IMR-90 (cell line): ENCODE measurements around the gene GNG8. TPM values are rescaled to one million over a fixed set of nuclear protein-coding genes. Genes with fewer than 3 reads are reported as not detected.

Source experiments
- ATAC-seq: fragments of 200-7000 bp; cut with Tn5 transposase; 2 replicates; pipeline ENCODE4 v1.9.1; 2020; ENCODE audit warnings: low read depth, mild to moderate bottlenecking, moderate library complexity
- BruUV-seq: library from RNA; stranded (reverse); fragments of 400-500 nt; replicated peaks from 2 replicates; lab custom pipeline; 2021; lab: Mats Ljungman, UMichigan
- CTCF ChIA-PET: fragments of 300-600 bp; formaldehyde crosslinking; extraction: SDS; loops from one replicate; lab custom pipeline; 2021; ENCODE audit warnings: antibody characterized with exemption; lab: Yijun Ruan, JAX
- POLR2A ChIA-PET: fragments of 300-600 bp; sonication (Branson Sonifier 250); formaldehyde crosslinking; loops from one replicate; lab custom pipeline; 2022; ENCODE audit warnings: antibody characterized with exemption; ENCODE audit not compliant: unreplicated experiment; lab: Charles Lee
- DNase-seq: peaks from one replicate; pipeline ENCODE4 v3.0.0; 2013
- H2AFZ ChIP-seq: replicated peaks from 2 replicates; pipeline ENCODE3; 2013; ENCODE audit warnings: low read length, mild to moderate bottlenecking; ENCODE audit not compliant: poor library complexity
- H2AK5ac ChIP-seq: 2 replicates; pipeline ENCODE4 v1.6.1; 2013; ENCODE audit warnings: low read depth, low read length, inconsistent platforms
- H2AK9ac ChIP-seq: replicated peaks from 2 replicates; pipeline ENCODE3; 2013; ENCODE audit warnings: mild to moderate bottlenecking, low read depth, low read length, moderate library complexity; ENCODE audit not compliant: poor library complexity
- H2BK120ac ChIP-seq: 2 replicates; pipeline ENCODE4 v1.6.1; 2013; ENCODE audit warnings: low read depth, low read length, inconsistent platforms
- H2BK15ac ChIP-seq: 3 replicates; pipeline ENCODE4 v1.6.1; 2013; ENCODE audit warnings: low read depth, low read length, inconsistent platforms
- H2BK20ac ChIP-seq: 2 replicates; pipeline ENCODE4 v1.6.1; 2013; ENCODE audit warnings: low read depth, mild to moderate bottlenecking, inconsistent platforms, low read length, moderate library complexity
- H2BK5ac ChIP-seq: 2 replicates; pipeline ENCODE4 v1.6.1; 2013; ENCODE audit warnings: mild to moderate bottlenecking, low read depth, low read length, inconsistent platforms; ENCODE audit not compliant: poor library complexity, severe bottlenecking
- H3K14ac ChIP-seq: replicated peaks from 2 replicates; pipeline ENCODE4 v1.6.1; 2013; ENCODE audit warnings: low read depth, low read length, inconsistent platforms
- H3K18ac ChIP-seq: 2 replicates; pipeline ENCODE4 v1.6.1; 2013; ENCODE audit warnings: low read depth, low read length, control low read depth
- H3K23ac ChIP-seq: 2 replicates; pipeline ENCODE4 v1.6.1; 2013; ENCODE audit warnings: low read depth, low read length, inconsistent platforms
- H3K27ac ChIP-seq: 2 replicates; pipeline ENCODE4 v1.5.1; 2013; ENCODE audit warnings: mild to moderate bottlenecking, control low read depth, low read length; ENCODE audit not compliant: insufficient read depth
- H3K27me3 ChIP-seq: 2 replicates; pipeline ENCODE4 v1.6.1; 2013; ENCODE audit warnings: low read length; ENCODE audit not compliant: control insufficient read depth, insufficient read depth
- H3K36me3 ChIP-seq: 2 replicates; pipeline ENCODE4 v1.6.1; 2013; ENCODE audit warnings: low read length, mixed read lengths; ENCODE audit not compliant: control insufficient read depth, insufficient read depth
- H3K4ac ChIP-seq: 2 replicates; pipeline ENCODE4 v1.6.1; 2013; ENCODE audit warnings: low read depth, low read length, inconsistent platforms
- H3K4me1 ChIP-seq: 2 replicates; pipeline ENCODE4 v1.6.1; 2013; ENCODE audit warnings: low read length, mixed read lengths; ENCODE audit not compliant: control insufficient read depth, insufficient read depth
- H3K4me2 ChIP-seq: 2 replicates; pipeline ENCODE4 v1.6.1; 2013; ENCODE audit warnings: low read depth, mild to moderate bottlenecking, control low read depth, low read length, moderate library complexity
- H3K4me3 ChIP-seq: 2 replicates; pipeline ENCODE4 v1.5.1; 2013; ENCODE audit warnings: low read depth, mild to moderate bottlenecking, control low read depth, low read length, moderate library complexity; ENCODE audit not compliant: insufficient read depth
- H3K56ac ChIP-seq: 2 replicates; pipeline ENCODE4 v1.6.1; 2013; ENCODE audit warnings: low read length, inconsistent platforms; ENCODE audit not compliant: insufficient read depth; ENCODE audit errors: extremely low read depth
- H3K79me1 ChIP-seq, 2 experiments: 2 replicates each; pipeline ENCODE4 v1.6.1; 2013; ENCODE audit warnings: low read length in 2 of 2, inconsistent platforms in 1 of 2, low read depth in 1 of 2
- H3K9ac ChIP-seq: 2 replicates; pipeline ENCODE4 v1.6.1; 2013; ENCODE audit warnings: low read depth, low read length, control low read depth
- H3K9me1 ChIP-seq: 2 replicates; pipeline ENCODE4 v1.6.1; 2013; ENCODE audit warnings: low read length, inconsistent platforms; ENCODE audit not compliant: insufficient read depth
- H3K9me3 ChIP-seq: 2 replicates; pipeline ENCODE4 v1.6.1; 2013; ENCODE audit warnings: low read length; ENCODE audit not compliant: control insufficient read depth, insufficient read depth
- H4K20me1 ChIP-seq: 2 replicates; pipeline ENCODE4 v1.6.1; 2013; ENCODE audit warnings: low read length, inconsistent platforms; ENCODE audit not compliant: insufficient read depth
- H4K5ac ChIP-seq: 2 replicates; pipeline ENCODE4 v1.6.1; 2013; ENCODE audit warnings: mild to moderate bottlenecking, low read depth, low read length, control low read depth
- H4K8ac ChIP-seq, 2 experiments: 2 replicates each; pipeline ENCODE4 v1.6.1; 2013; ENCODE audit warnings: low read depth in 2 of 2, low read length in 2 of 2, control low read depth in 1 of 2, inconsistent platforms in 1 of 2
- H4K91ac ChIP-seq: 2 replicates; pipeline ENCODE4 v1.6.1; 2013; ENCODE audit warnings: low read depth, low read length, inconsistent platforms; ENCODE audit not compliant: insufficient read depth
- CHD1 ChIP-seq: IDR thresholded peaks from 2 replicates; pipeline ENCODE4 v1.6.1; 2012; ENCODE audit warnings: low read depth, low read length, improper control_type of control experiment
- FOS ChIP-seq: fragments of 150-350 bp; IDR thresholded peaks from 2 replicates; pipeline ENCODE4 v1.6.1; 2016; ENCODE audit warnings: low read depth, low read length
- MXI1 ChIP-seq: IDR thresholded peaks from 2 replicates; pipeline ENCODE4 v1.6.1; 2012; ENCODE audit warnings: low read depth, mild to moderate bottlenecking, low read length, moderate library complexity, borderline replicate concordance
- NFE2L2 ChIP-seq: fragments of 150-350 bp; IDR thresholded peaks from 2 replicates; pipeline ENCODE4 v1.6.1; 2016; ENCODE audit warnings: low read depth, mild to moderate bottlenecking, low read length
- RAD21 ChIP-seq: IDR thresholded peaks from 2 replicates; pipeline ENCODE4 v1.6.1; 2012; ENCODE audit warnings: low read length, improper control_type of control experiment
- WGBS, 2 experiments: methylation state at CpG; one replicate each; pipeline versions ENCODE4 v1.1.5 to v1.1.7; 2013; ENCODE audit warnings: missing lambda C conversion rate in 2 of 2; ENCODE audit not compliant: insufficient read length in 1 of 2; ENCODE audit errors: extremely low coverage in 2 of 2; 5-methylcytosine and 5-hydroxymethylcytosine counted together
- dilution Hi-C: fragments of 300-500 bp; cut with HindIII; formaldehyde crosslinking; loops from one replicate; pipeline ENCODE4 v1.14.3; 2018; ENCODE audit warnings: low sequenced_read_pairs; ENCODE audit not compliant: unreplicated experiment
- in situ Hi-C: fragments of 300-500 bp; cut with MboI; formaldehyde crosslinking; loops from 3 replicates; pipeline ENCODE4 v1.14.3; 2019; ENCODE audit warnings: low sequenced_read_pairs, inconsistent platforms, mixed read lengths
- intact Hi-C: fragments of 100-400 bp; cut with micrococcal nuclease; formaldehyde crosslinking; loops from 2 replicates; pipeline ENCODE4 v1.10.0; 2022
- polyA plus RNA-seq, 3 experiments: library from polyadenylated mRNA; depleted of rRNA; stranded (reverse); fragments of >200 nt; gene quantifications; 2 replicates each; pipeline ENCODE4 v1.2.3, GENCODE V29; 2012; ENCODE audit warnings: low replicate concordance in 1 of 3
- total RNA-seq: library from RNA; depleted of rRNA; stranded (reverse); fragments of >200 nt; gene quantifications from 2 replicates; pipeline ENCODE4 v1.2.3, GENCODE V29; 2012

GNG8 gene
- total and polyA plus RNA-seq, 2 of the 4 experiments (the other 2 are of a cell fraction): not detected

DNA sequence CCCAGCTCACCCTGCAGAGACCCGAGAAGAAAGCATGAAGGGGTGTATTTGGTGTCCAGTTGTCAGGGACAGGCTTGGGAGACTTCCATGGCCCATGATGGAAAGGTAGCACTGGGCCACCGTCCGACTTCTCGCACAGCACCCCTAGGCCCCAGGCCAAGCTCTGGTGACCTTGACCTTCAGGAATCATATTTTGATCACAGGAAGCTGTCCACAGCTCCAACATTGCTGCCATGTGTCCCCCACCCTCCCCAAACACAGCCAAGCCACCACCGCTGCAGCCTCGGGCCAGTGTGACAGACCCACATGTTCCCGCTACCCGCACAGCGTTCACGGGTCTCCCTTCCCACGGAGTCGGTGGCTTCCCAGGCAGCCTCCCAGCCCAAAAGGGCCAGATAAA is 10.3 kb downstream of the GNG8 start:
- Histone ChIP-seq H2AK9ac (peak overlapping the region; percentile 98), H3K27ac (peak overlapping the region; percentile 60), H3K9me3 (no peaks in the 10 kb centered on the region), H3K27me3 (no peaks in the 10 kb centered on the region), H3K4me2 (no peak overlapping the region), H3K4ac (peak overlapping the region; percentile 96), H3K14ac (peak overlapping the region; percentile 11), H2BK15ac (peak overlapping the region; percentile 99; the same call in 2 of the 3 replicates), H4K91ac (peak overlapping the region; percentile 79), H3K23ac (peak overlapping the region; percentile 20; the same call in 1 of the 2 replicates), H3K9ac (no peak overlapping the region), H4K20me1 (0 out of 2 replicates have a peak, but pooled peaks cover under 1% of the 10 kb centered on the region), H2BK20ac (peak overlapping the region; percentile 18; the same call in 1 of the 2 replicates), H3K79me1 (peaks cover 0 to 23% of the 10 kb centered on the region in 2 experiments; a peak in 1 of 4 replicates), H3K4me3 (no peak overlapping the region), H3K4me1 (peaks cover 29% of the 10 kb centered on the region), H3K9me1 (peaks cover 14% of the 10 kb centered on the region), H2BK120ac (peak overlapping the region; percentile 94), H3K36me3 (no peaks in the 10 kb centered on the region), H4K5ac (peak overlapping the region; percentile 63; the same call in 1 of the 2 replicates), H3K56ac (no peak overlapping the region), H2AK5ac (peak overlapping the region; percentile 80), H2AFZ (peak overlapping the region; percentile 96), H3K18ac (peak overlapping the region; percentile 65), H4K8ac (peak overlapping the region; percentile 23 to 98; a peak in 3 of 4 replicates), H2BK5ac (peak overlapping the region; percentile 59)
- BruUV-seq: no TSS peak
- DNase-seq: no peak
- intact Hi-C loops: no loop called here
- no peak for ATAC-seq
- no peak for TF ChIP-seq RAD21
- TF ChIP-seq NFE2L2: no peak
- TF ChIP-seq CHD1: no peak
- no peak for TF ChIP-seq MXI1
- no peak for TF ChIP-seq FOS
- dilution Hi-C loops: no loop called here
- CTCF ChIA-PET: no interaction called here
- in situ Hi-C loops: no loop called here
- WGBS, 2 experiments: 72% methylated on average over 2 of the region's 12 CpGs; no CpG with 5 or more reads in 1 of the 2 experiments
- POLR2A ChIA-PET: no interaction called here
